ENCODE measurements around the gene CHKA.

DNA sequence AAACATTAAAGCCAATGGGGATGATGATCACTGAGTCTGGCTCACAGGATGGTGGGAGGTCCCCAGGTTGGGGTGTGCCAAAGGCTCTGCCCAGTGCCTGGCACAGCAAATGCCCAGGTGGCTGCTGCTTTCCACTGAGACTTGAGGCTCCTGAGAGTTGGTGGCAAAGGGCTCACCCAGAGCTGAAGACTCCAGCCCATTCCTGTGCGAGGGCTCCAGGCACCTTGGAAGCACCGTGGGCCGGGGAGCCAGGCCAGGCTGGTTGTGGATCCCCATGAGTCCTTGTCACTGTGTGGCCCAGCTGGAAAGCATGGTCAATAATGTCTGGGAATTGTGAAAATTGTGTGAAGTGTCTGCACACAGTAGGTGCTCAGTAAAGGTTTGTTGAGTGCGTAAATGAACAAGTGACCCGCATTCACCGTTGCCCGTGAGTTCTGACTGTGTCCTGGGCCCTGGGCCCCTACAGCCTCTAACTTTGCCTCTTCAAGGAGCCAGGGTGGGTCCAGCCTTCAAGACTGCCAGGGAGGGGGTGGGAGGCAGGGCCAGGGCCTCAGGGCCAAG, 114.5 kb downstream of the CHKA start:
- TF ChIP-seq EZH2 (IDR thresholded peaks at IDR 0.05; ENCODE audit: insufficient read depth, poor library complexity, severe bottlenecking), result no peak
- no peak for TF ChIP-seq EZH2phosphoT487 (IDR thresholded peaks at IDR 0.05; ENCODE audit: insufficient read depth, low read depth)
